ENCODE measurements around the gene SP140L.
"Not testable (repeated sequence)": the region's sequence is repeated elsewhere in the genome, so short reads cannot be mapped to it uniquely, and the experiment has no call there.

DNA sequence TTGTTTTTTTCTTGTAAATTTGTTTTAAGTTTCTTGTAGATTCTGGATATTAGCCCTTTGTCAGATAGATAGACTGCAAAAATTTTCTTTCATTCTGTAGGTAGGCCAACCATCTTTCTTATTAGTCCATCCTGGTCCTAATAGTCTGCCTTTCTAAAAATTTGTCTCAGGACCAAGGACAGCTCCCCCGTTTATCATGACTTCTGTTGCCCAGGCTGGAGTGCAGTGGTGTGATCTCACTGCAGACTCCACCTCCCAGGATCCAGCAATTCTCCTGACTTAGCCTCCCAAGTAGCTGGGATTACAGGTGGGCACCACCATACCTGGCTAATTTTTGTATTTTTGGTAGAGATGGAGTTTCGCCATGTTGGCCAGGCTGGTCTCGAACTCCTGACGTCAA is 37.7 kb upstream of the SP140L start:
- TF ChIP-seq, protein P1, sequence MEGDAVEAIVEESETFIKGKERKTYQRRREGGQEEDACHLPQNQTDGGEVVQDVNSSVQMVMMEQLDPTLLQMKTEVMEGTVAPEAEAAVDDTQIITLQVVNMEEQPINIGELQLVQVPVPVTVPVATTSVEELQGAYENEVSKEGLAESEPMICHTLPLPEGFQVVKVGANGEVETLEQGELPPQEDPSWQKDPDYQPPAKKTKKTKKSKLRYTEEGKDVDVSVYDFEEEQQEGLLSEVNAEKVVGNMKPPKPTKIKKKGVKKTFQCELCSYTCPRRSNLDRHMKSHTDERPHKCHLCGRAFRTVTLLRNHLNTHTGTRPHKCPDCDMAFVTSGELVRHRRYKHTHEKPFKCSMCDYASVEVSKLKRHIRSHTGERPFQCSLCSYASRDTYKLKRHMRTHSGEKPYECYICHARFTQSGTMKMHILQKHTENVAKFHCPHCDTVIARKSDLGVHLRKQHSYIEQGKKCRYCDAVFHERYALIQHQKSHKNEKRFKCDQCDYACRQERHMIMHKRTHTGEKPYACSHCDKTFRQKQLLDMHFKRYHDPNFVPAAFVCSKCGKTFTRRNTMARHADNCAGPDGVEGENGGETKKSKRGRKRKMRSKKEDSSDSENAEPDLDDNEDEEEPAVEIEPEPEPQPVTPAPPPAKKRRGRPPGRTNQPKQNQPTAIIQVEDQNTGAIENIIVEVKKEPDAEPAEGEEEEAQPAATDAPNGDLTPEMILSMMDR (IDR thresholded peaks at IDR 0.05), result not testable (repeated sequence)
- TF ChIP-seq POLR2A, POLR2AphosphoS5, EP300 (IDR thresholded peaks at IDR 0.05): not testable (repeated sequence)

Measured in upper lobe of left lung (tissue), 4 donors.